HepG2 (cell line): ENCODE results near the gene ACADS. TPM values are rescaled to one million over a fixed set of nuclear protein-coding genes. Genes with fewer than 3 reads are reported as not detected.

Experiments used
- ATAC-seq: fragments of 200-7000 bp; cut with Tn5 transposase; 3 replicates; pipeline ENCODE4 v1.9.1; 2020; ENCODE audit warnings: mild to moderate bottlenecking, moderate library complexity
- BruUV-seq: library from RNA; stranded (reverse); fragments of 400-500 nt; replicated peaks from 2 replicates; lab custom pipeline; 2021; lab: Mats Ljungman, UMichigan
- CTCF ChIA-PET: fragments of 300-600 bp; formaldehyde crosslinking; extraction: SDS; loops from one replicate; lab custom pipeline; 2021; ENCODE audit warnings: low total read pairs, inconsistent platforms, low intra/inter-chr PET ratio; lab: Yijun Ruan, JAX
- POLR2A ChIA-PET: fragments of 350-600 bp; sonication (Branson Sonifier 250); formaldehyde crosslinking; loops from one replicate; lab custom pipeline; 2020; ENCODE audit warnings: antibody characterized with exemption, inconsistent platforms; lab: Yijun Ruan, JAX
- DNase-seq: peaks from one replicate; pipeline ENCODE4 v3.0.0-alpha.2; 2015; ENCODE audit warnings: low spot score
- FAIRE-seq: peaks from 3 replicates; lab custom pipeline; 2011; peaks lifted over from hg19 to GRCh38; lab: Jason Lieb, UNC
- H2AFZ ChIP-seq: one replicate; pipeline ENCODE4 v1.6.1; 2011; ENCODE audit warnings: low read length, inconsistent platforms
- H3K27ac ChIP-seq: fragments of 300-600 bp; 3 replicates; pipeline ENCODE4 v1.8.0; 2011; ENCODE audit warnings: mixed run types, mild to moderate bottlenecking, mixed read lengths, low read length, inconsistent platforms; ENCODE audit not compliant: insufficient read depth; ENCODE audit errors: extremely low read length
- H3K27me3 ChIP-seq, 2 experiments: fragments of 200-600 bp in 1 of 2; 2 replicates in 1 of 2; 3 replicates in 1 of 2; pipeline versions ENCODE4 v1.6.0 to v1.8.0; 2011; ENCODE audit warnings: low read length in 2 of 2, mild to moderate bottlenecking in 2 of 2, moderate library complexity in 2 of 2, inconsistent platforms in 1 of 2; ENCODE audit not compliant: insufficient read depth in 2 of 2, control insufficient read depth in 1 of 2
- H3K36me3 ChIP-seq, 2 experiments: fragments of 200-600 bp in 1 of 2; replicated peaks in 1 of 2; 2 replicates in 1 of 2; 3 replicates in 1 of 2; pipeline versions ENCODE4 v1.5.1 to v1.8.0; 2011; ENCODE audit warnings: low read length in 2 of 2, inconsistent platforms in 1 of 2; ENCODE audit not compliant: insufficient read depth in 2 of 2, control insufficient read depth in 1 of 2
- H3K4me1 ChIP-seq: 2 replicates; pipeline ENCODE4 v1.5.1; 2012; ENCODE audit warnings: low read length, inconsistent platforms; ENCODE audit not compliant: insufficient read depth
- H3K4me2 ChIP-seq: 2 replicates; pipeline ENCODE4 v1.6.0; 2011; ENCODE audit warnings: low read depth, low read length, inconsistent platforms
- H3K4me3 ChIP-seq, 3 experiments: fragments of 200-600 bp in 1 of 3; sonication (generic), shearing (Covaris generic) in 1 of 3; replicated peaks in 1 of 3; 2 replicates each; pipeline ENCODE4 v1.5.1; 2011 to 2016; ENCODE audit warnings: low read length in 3 of 3, inconsistent platforms in 2 of 3, low read depth in 2 of 3, mild to moderate bottlenecking in 2 of 3, control low read depth in 1 of 3, mixed read lengths in 1 of 3; ENCODE audit not compliant: insufficient read depth in 1 of 3
- H3K79me2 ChIP-seq: one replicate; pipeline ENCODE4 v1.6.1; 2011; ENCODE audit warnings: low read length, inconsistent platforms; ENCODE audit not compliant: insufficient read depth
- H3K9ac ChIP-seq: 2 replicates; pipeline ENCODE4 v1.6.0; 2011; ENCODE audit warnings: mild to moderate bottlenecking, low read depth, low read length, inconsistent platforms; ENCODE audit not compliant: insufficient read depth
- H3K9me3 ChIP-seq: 2 replicates; pipeline ENCODE4 v1.5.1; 2012; ENCODE audit warnings: mild to moderate bottlenecking, low read length
- H4K20me1 ChIP-seq: 2 replicates; pipeline ENCODE4 v1.6.0; 2011; ENCODE audit warnings: inconsistent platforms, mild to moderate bottlenecking, low read length, moderate library complexity; ENCODE audit not compliant: insufficient read depth
- DNMT3B ChIP-seq: conservative IDR thresholded peaks from 2 replicates; pipeline ENCODE4 v1.6.1; 2016; ENCODE audit warnings: missing biosample characterization, control low read depth
- DPF2 ChIP-seq: sonication (generic); formaldehyde crosslinking; IDR thresholded peaks from 2 replicates; pipeline ENCODE4 v1.4.0; 2020; ENCODE audit warnings: mild to moderate bottlenecking, low read depth, missing genetic modification reagents, borderline replicate concordance
- SALL1 ChIP-seq: sonication (generic); formaldehyde crosslinking; IDR thresholded peaks from 2 replicates; pipeline ENCODE4 v1.8.0; 2022; ENCODE audit warnings: mild to moderate bottlenecking, missing genetic modification reagents
- SMARCE1 ChIP-seq: fragments of 450-650 bp; IDR thresholded peaks from 2 replicates; pipeline ENCODE4 v1.6.1; 2017; ENCODE audit warnings: borderline replicate concordance
- SOX13 ChIP-seq, 3 experiments: fragments of 450-650 bp in 1 of 3; sonication (generic) in 1 of 3; formaldehyde crosslinking in 1 of 3; IDR thresholded peaks in 2 of 3; conservative IDR thresholded peaks in 1 of 3; 2 replicates each; pipeline versions ENCODE4 v1.5.0 to v1.6.1; 2016 to 2020; ENCODE audit warnings: antibody characterized with exemption in 1 of 3, mild to moderate bottlenecking in 1 of 3, missing compliant biosample characterization in 1 of 3, missing genetic modification reagents in 1 of 3, moderate library complexity in 1 of 3
- TBL1XR1 ChIP-seq: fragments of 150-350 bp; IDR thresholded peaks from 2 replicates; pipeline ENCODE4 v1.6.1; 2014; ENCODE audit warnings: borderline replicate concordance, low read length; ENCODE audit not compliant: partially characterized antibody
- ZFP37 ChIP-seq: sonication (generic); formaldehyde crosslinking; IDR thresholded peaks from 2 replicates; pipeline ENCODE4 v1.4.0; 2020; ENCODE audit warnings: missing genetic modification reagents, borderline replicate concordance
- ZIK1 ChIP-seq: sonication (generic); formaldehyde crosslinking; IDR thresholded peaks from 2 replicates; pipeline ENCODE4 v1.5.0; 2020; ENCODE audit warnings: mild to moderate bottlenecking, low read depth, missing genetic modification reagents, borderline replicate concordance
- ZNF629 ChIP-seq: sonication (generic); formaldehyde crosslinking; conservative IDR thresholded peaks from 2 replicates; pipeline ENCODE4 v1.5.0; 2020; ENCODE audit warnings: missing genetic modification reagents
- ZSCAN12 ChIP-seq: sonication (generic); formaldehyde crosslinking; IDR thresholded peaks from 2 replicates; pipeline ENCODE4 v1.9.0; 2021; ENCODE audit warnings: mild to moderate bottlenecking, missing genetic modification reagents
- WGBS: methylation state at CpG from one replicate; pipeline ENCODE4 v1.1.6; 2017; ENCODE audit warnings: low lambda C conversion rate; 5-methylcytosine and 5-hydroxymethylcytosine counted together
- in situ Hi-C: cut with HindIII; loops from 2 replicates; pipeline ENCODE4 v1.10.0; 2017; ENCODE audit warnings: low pct_unique_long_range_greater_than_20kb; ENCODE audit not compliant: extremely low pct_ligation_motif_present
- intact Hi-C: fragments of 100-400 bp; cut with micrococcal nuclease; formaldehyde crosslinking; loops from one replicate; pipeline ENCODE4 v1.10.0; 2022; ENCODE audit not compliant: unreplicated experiment
- polyA plus RNA-seq, 8 experiments: library from polyadenylated mRNA; depleted of rRNA in 3 of 8; stranded (reverse) in 7 of 8; unstranded in 1 of 8; fragments of >200 nt; fragmentation: Illumina TruSeq in 4 of 8; extraction: Trizol in 4 of 8; gene quantifications; 2 replicates each; pipeline versions ENCODE4 v1.2.1 to v1.2.3, GENCODE V29; 2011 to 2016; ENCODE audit warnings: low read depth in 4 of 8, missing spikeins in 1 of 8, mixed read lengths in 1 of 8; ENCODE audit not compliant: insufficient read depth in 1 of 8
- total RNA-seq, 5 experiments: library from RNA; depleted of rRNA; stranded (reverse); fragments of >200 nt; fragmentation: Illumina TruSeq; extraction: Trizol; gene quantifications; 2 replicates each; pipeline ENCODE4 v1.2.3, GENCODE V29; 2016; ENCODE audit warnings: low read depth in 1 of 5
- TF ChIP-seq, protein P1 (sequence below): sonication (generic); formaldehyde crosslinking; IDR thresholded peaks from 2 replicates; pipeline ENCODE4 v1.5.0; 2020; ENCODE audit warnings: missing genetic modification reagents
- TF ChIP-seq, protein P2 (sequence below): sonication (generic); formaldehyde crosslinking; IDR thresholded peaks from 2 replicates; pipeline ENCODE4 v1.4.0; 2020; ENCODE audit warnings: missing genetic modification reagents, borderline replicate concordance
- TF ChIP-seq, protein P3 (sequence below): sonication (generic); formaldehyde crosslinking; IDR thresholded peaks from 2 replicates; pipeline ENCODE4 v1.9.0; 2021; ENCODE audit warnings: missing genetic modification reagents, borderline replicate concordance
- TF ChIP-seq, protein P4 (sequence below): IDR thresholded peaks from 2 replicates; pipeline ENCODE4 v1.6.1; 2016; ENCODE audit warnings: missing compliant biosample characterization, missing genetic modification reagents, borderline replicate concordance

Gene ACADS
- total and polyA plus RNA-seq, 2 of the 13 experiments (the other 11 are each of a cell fraction or from before 2014, with no cell fraction given), result 17.4 to 27.7 TPM

DNA sequence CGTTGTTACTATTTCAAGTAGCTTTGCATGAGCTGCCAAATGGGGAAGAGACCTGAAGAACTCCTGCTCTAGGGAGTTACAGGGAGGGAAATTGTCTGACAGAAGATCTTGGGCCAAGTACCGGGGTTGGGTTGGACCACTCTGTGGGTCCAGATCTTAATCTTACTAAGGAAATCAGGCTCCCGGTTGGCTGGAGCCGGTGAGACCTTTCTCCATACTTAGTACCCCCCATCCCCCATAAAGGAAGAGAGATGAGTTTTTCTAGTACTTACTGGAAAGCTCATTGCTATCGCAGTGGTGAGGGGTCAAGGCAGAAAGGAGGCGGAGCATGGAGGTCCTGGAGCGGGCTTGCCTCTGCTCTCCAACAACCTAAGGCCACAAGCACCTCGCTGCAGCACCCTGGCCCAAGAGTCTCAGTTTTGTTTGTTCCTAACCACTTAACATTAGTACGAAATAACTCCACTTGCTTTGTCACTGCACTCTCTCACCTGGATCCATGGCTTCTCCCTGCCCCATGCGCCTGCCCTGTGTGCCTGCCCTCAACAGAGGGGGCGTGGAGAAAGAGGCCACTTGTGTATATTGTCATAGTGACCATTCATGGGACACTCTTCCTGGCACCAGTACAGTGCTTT lies 22.2 kb upstream of the ACADS start (continued):
- TF ChIP-seq, protein P1, sequence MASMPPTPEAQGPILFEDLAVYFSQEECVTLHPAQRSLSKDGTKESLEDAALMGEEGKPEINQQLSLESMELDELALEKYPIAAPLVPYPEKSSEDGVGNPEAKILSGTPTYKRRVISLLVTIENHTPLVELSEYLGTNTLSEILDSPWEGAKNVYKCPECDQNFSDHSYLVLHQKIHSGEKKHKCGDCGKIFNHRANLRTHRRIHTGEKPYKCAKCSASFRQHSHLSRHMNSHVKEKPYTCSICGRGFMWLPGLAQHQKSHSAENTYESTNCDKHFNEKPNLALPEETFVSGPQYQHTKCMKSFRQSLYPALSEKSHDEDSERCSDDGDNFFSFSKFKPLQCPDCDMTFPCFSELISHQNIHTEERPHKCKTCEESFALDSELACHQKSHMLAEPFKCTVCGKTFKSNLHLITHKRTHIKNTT (CRISPR knock-in tag), result no peak
- TF ChIP-seq DNMT3B (CRISPR knock-in tag) (no peak), ZIK1 (CRISPR knock-in tag) (no peak), ZFP37 (CRISPR knock-in tag) (no peak), DPF2 (CRISPR knock-in tag) (no peak)

DNA sequence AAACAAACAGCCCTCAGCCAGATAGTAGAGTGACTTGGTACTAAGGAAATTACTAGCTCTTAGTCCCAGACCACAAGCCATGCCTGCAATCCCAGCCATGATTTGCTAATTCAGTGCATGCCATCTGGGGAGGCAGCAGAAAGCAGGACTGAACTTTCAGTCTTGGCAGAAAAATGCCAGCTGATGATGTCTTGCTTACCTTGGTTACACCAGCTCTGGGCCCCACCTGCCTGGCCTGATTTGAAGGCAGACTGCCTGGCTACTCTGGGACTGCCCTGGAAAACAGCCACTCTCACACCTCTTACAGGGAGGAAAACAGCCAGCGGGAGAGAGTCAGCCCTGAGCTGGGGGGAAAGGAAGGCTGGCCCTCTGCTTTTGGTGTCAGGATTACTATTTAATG lies 20.0 kb upstream of the ACADS start:
- Histone ChIP-seq H3K4me3 (no peak overlapping the region), H2AFZ (no peak overlapping the region), H3K27me3 (no peaks in the 10 kb centered on the region), H3K27ac (no peak overlapping the region), H3K9me3 (no peaks in the 10 kb centered on the region), H3K79me2 (peaks cover under 1% of the 10 kb centered on the region), H3K9ac (no peak overlapping the region), H3K4me1 (peaks cover 36% of the 10 kb centered on the region), H4K20me1 (no peaks in the 10 kb centered on the region), H3K4me2 (no peak overlapping the region), H3K36me3 (peaks cover 6 to 15% of the 10 kb centered on the region in 2 experiments)
- intact Hi-C loops (no loop called here), in situ Hi-C loops (no loop called here)
- FAIRE-seq, result no peak
- ChIA-PET CTCF (no interaction called here), POLR2A (no interaction called here)
- DNase-seq, result no peak
- 100% methylated on average over 1 of the region's 1 CpG for whole genome bisulfite sequencing
- BruUV-seq, result no TSS peak
- no peak for ATAC-seq
- TF ChIP-seq ZNF629 (CRISPR knock-in tag), result no peak
- TF ChIP-seq SMARCE1, result no peak
- TF ChIP-seq ZSCAN12, result no peak
- TF ChIP-seq SOX13 (IDR thresholded peaks at IDR 0.05), result no peak
- TF ChIP-seq SOX13 (CRISPR knock-in tag; conservative IDR thresholded peaks at IDR 0.05 in 1 of 2, IDR thresholded peaks at IDR 0.05 in 1 of 2), result no peak
- no peak for TF ChIP-seq TBL1XR1
- TF ChIP-seq, protein P2, sequence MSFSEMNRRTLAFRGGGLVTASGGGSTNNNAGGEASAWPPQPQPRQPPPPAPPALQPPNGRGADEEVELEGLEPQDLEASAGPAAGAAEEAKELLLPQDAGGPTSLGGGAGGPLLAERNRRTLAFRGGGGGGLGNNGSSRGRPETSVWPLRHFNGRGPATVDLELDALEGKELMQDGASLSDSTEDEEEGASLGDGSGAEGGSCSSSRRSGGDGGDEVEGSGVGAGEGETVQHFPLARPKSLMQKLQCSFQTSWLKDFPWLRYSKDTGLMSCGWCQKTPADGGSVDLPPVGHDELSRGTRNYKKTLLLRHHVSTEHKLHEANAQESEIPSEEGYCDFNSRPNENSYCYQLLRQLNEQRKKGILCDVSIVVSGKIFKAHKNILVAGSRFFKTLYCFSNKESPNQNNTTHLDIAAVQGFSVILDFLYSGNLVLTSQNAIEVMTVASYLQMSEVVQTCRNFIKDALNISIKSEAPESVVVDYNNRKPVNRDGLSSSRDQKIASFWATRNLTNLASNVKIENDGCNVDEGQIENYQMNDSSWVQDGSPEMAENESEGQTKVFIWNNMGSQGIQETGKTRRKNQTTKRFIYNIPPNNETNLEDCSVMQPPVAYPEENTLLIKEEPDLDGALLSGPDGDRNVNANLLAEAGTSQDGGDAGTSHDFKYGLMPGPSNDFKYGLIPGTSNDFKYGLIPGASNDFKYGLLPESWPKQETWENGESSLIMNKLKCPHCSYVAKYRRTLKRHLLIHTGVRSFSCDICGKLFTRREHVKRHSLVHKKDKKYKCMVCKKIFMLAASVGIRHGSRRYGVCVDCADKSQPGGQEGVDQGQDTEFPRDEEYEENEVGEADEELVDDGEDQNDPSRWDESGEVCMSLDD (CRISPR knock-in tag), result no peak
- TF ChIP-seq SALL1 (CRISPR knock-in tag), result no peak
- TF ChIP-seq, protein P3, sequence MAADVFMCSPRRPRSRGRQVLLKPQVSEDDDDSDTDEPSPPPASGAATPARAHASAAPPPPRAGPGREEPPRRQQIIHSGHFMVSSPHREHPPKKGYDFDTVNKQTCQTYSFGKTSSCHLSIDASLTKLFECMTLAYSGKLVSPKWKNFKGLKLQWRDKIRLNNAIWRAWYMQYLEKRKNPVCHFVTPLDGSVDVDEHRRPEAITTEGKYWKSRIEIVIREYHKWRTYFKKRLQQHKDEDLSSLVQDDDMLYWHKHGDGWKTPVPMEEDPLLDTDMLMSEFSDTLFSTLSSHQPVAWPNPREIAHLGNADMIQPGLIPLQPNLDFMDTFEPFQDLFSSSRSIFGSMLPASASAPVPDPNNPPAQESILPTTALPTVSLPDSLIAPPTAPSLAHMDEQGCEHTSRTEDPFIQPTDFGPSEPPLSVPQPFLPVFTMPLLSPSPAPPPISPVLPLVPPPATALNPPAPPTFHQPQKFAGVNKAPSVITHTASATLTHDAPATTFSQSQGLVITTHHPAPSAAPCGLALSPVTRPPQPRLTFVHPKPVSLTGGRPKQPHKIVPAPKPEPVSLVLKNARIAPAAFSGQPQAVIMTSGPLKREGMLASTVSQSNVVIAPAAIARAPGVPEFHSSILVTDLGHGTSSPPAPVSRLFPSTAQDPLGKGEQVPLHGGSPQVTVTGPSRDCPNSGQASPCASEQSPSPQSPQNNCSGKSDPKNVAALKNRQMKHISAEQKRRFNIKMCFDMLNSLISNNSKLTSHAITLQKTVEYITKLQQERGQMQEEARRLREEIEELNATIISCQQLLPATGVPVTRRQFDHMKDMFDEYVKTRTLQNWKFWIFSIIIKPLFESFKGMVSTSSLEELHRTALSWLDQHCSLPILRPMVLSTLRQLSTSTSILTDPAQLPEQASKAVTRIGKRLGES (CRISPR knock-in tag), result no peak
- TF ChIP-seq, protein P4, sequence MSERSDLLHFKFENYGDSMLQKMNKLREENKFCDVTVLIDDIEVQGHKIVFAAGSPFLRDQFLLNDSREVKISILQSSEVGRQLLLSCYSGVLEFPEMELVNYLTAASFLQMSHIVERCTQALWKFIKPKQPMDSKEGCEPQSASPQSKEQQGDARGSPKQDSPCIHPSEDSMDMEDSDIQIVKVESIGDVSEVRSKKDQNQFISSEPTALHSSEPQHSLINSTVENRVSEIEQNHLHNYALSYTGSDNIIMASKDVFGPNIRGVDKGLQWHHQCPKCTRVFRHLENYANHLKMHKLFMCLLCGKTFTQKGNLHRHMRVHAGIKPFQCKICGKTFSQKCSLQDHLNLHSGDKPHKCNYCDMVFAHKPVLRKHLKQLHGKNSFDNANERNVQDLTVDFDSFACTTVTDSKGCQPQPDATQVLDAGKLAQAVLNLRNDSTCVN (CRISPR knock-in tag), result no peak
